Measurements from ENCODE around the gene PMVK. TPM values are rescaled to one million over a fixed set of nuclear protein-coding genes. Genes with fewer than 3 reads are reported as not detected.

Gene PMVK
- total RNA-seq, 1 donor from 2014 or later, result 9.6 TPM

GRCh38 chr1:154951901-154952657 lies 15.6 kb upstream of the PMVK start:
- no peak for DNase-seq (ENCODE audit: low spot score in 2 of 2)
- Histone ChIP-seq H3K9me3 (no peaks in the 10 kb centered on the region), H3K27me3 (no peaks in the 10 kb centered on the region), H3K36me3 (peaks cover 26 to 28% of the 10 kb centered on the region in 2 donors), H3K27ac (no peak overlapping the region), H3K4me1 (peaks cover 15 to 34% of the 10 kb centered on the region in 2 donors), H3K4me3 (no peak overlapping the region)
- intact Hi-C loops (cut with DNase I), result no loop called here
- TF ChIP-seq CTCF (IDR thresholded peaks at IDR 0.05), result no peak

- Histone ChIP-seq H3K4me1 (peaks cover 0 to 8% of the 10 kb centered on the region in 2 donors), H3K36me3 (peaks cover 35 to 46% of the 10 kb centered on the region in 2 donors)
Measured at GRCh38 chr1:154948079-154948478, 11.6 kb upstream of the PMVK start.

GRCh38 chr1:154945962-154946850 lies 9.7 kb upstream of the PMVK start:
- H3K36me3 ChIP-seq, result peaks cover 34 to 41% of the 10 kb centered on the region in 2 donors
- peaks cover 0 to 5% of the 10 kb centered on the region in 2 donors for H3K4me1 ChIP-seq
- H3K4me3 ChIP-seq, result no peak overlapping the region
- no peak overlapping the region for H3K27ac ChIP-seq
- H3K27me3 ChIP-seq, result no peaks in the 10 kb centered on the region
- no peak for DNase-seq (ENCODE audit: low spot score in 2 of 2)
- H3K9me3 ChIP-seq, result no peaks in the 10 kb centered on the region
- TF ChIP-seq CTCF (IDR thresholded peaks at IDR 0.05), result no peak
- intact Hi-C loops (cut with DNase I), result no loop called here

More at GRCh38 chr1:154948079-154948478, 11.6 kb upstream of the PMVK start:
- H3K4me3 ChIP-seq, result no peak overlapping the region
- no peak for DNase-seq (ENCODE audit: low spot score in 2 of 2)
- intact Hi-C loops (cut with DNase I), result no loop called here
- H3K9me3 ChIP-seq, result no peaks in the 10 kb centered on the region
- no peaks in the 10 kb centered on the region for H3K27me3 ChIP-seq
- TF ChIP-seq CTCF (IDR thresholded peaks at IDR 0.05), result no peak
- H3K27ac ChIP-seq, result no peak overlapping the region

DNA sequence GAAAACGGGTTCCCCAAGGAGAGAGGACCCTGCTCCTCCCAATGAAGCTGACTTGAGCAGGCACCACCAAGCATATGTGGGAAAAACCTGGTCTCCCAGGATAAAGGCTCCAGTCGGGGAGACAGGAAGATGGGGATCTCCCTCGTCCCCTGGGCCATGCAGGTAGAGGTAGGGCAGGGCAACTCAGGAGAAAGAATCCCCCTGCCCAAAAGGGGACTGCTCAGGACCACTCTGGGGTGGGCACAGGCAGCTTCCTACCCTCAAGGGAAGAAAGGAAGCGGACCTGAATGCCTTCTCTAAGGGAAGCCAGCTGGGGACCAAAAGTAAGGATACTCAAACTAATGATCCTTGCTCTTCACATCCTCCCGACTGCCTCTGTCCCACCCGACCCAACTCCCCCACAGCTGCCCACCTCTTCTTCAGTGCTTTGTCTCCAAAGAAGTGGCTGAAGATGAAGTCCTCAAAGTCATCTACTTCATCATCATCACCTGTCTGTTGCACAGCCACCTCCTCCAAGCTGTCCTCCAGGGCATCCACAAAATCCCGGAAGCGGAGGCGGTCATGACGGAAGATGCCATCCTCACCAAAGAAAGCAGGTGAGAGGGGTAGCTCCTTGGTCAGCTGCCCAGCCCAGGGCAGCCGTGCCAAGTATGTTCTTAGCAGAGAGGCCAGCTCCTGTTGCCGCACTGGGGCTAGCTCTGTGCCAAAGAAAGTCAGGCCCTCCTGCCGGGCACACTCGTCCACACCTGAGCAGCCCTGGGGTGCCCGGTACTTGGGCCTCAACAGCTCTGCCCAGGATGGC lies 8.8 kb upstream of the PMVK start:
- no peak for TF ChIP-seq CTCF (IDR thresholded peaks at IDR 0.05)
- peak overlapping the region in 1 of 2 donors; percentile 24 for H3K27ac ChIP-seq
- H3K4me1 ChIP-seq, result peaks cover 0 to 5% of the 10 kb centered on the region in 2 donors
- intact Hi-C loops (cut with DNase I), result no loop called here
- no peak for DNase-seq (ENCODE audit: low spot score in 2 of 2)
- no peaks in the 10 kb centered on the region for H3K27me3 ChIP-seq
- H3K4me3 ChIP-seq, result no peak overlapping the region
- H3K36me3 ChIP-seq, result peaks cover 25 to 33% of the 10 kb centered on the region in 2 donors
- no peaks in the 10 kb centered on the region for H3K9me3 ChIP-seq

GRCh38 chr1:154944401-154945159 lies 8.1 kb upstream of the PMVK start:
- H3K27ac ChIP-seq, result peak overlapping the region; percentile 28 to 52
- no peak for DNase-seq (ENCODE audit: low spot score in 2 of 2)
- no peaks in the 10 kb centered on the region for H3K27me3 ChIP-seq
- intact Hi-C loops (cut with DNase I), result no loop called here
- H3K9me3 ChIP-seq, result no peaks in the 10 kb centered on the region
- no peak for TF ChIP-seq CTCF (IDR thresholded peaks at IDR 0.05)
- H3K4me3 ChIP-seq, result no peak overlapping the region
- H3K4me1 ChIP-seq, result peaks cover 0 to 5% of the 10 kb centered on the region in 2 donors
- peaks cover 21 to 30% of the 10 kb centered on the region in 2 donors for H3K36me3 ChIP-seq
